ENCODE results near the gene MPND. TPM values are rescaled to one million over a fixed set of nuclear protein-coding genes. Genes with fewer than 3 reads are reported as not detected.
"Not testable (repeated sequence)": the region's sequence is repeated elsewhere in the genome, so short reads cannot be mapped to it uniquely, and the experiment has no call there.

The MPND gene
- total RNA-seq, 2 experiments from 2014 or later, result 10.3 to 11.0 TPM

DNA sequence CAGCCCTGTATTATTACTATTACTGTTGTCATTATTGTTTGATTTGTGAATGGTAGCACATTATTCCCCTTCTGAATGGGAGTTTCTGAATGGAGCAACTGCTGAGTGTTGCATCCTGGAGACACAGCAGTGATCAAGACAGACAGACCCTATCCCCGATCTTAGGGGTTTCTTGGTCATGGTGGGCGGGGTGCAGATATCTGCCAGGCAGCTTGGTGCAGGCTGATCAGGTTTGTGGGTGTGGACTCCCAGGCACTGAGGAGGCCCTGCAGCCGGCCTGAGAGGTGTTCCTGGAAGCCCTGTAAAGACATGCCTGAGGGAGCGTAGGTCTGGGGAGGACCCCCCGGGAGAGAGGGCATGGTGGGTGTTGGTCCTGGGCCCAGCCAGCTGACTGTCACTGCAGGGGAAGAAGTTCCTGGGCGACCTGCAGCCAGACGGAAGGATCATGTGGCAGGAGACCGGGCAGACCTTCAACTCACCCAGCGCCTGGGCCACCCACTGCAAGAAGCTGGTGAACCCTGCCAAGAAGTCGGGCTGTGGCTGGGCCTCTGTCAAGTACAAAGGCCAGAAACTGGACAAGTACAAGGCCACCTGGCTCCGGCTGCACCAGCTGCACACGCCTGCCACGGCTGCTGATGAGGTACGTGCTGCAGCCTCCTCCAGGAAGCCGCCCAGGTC lies 2.1 kb downstream of the MPND start:
- ChIA-PET CTCF (no interaction called here), POLR2A (interaction anchor here (1.0 kb wide), 1 partner anchor 98 kb away, joined by 3 read pairs; the partner anchor contains the start of gene YJU2)
- Mint-ChIP-seq H3K4me3 (peak overlapping the region; percentile 71), H3K9me3 (no peaks in the 10 kb centered on the region), H3K4me1 (ENCODE audit: low read depth) (peaks cover 20% of the 10 kb centered on the region), H3K27me3 (no peaks in the 10 kb centered on the region), H3K36me3 (ENCODE audit: low read depth) (peaks cover 18% of the 10 kb centered on the region), H3K27ac (no peak overlapping the region)
- H3K4me3 ChIP-seq (ENCODE audit: low read length), result no peak overlapping the region
- H3K9me3 ChIP-seq (ENCODE audit: control insufficient read depth in 1 of 2, insufficient read depth in 1 of 2, low read length in 2 of 2), result no peaks in the 10 kb centered on the region
- ATAC-seq (ENCODE audit: poor library complexity) (no peak), DNase-seq (no peak)
- no peaks in the 10 kb centered on the region for H3K27me3 ChIP-seq (ENCODE audit: control insufficient read depth in 1 of 2, insufficient read depth in 2 of 2, low read length in 2 of 2)
- TF ChIP-seq, protein P1, sequence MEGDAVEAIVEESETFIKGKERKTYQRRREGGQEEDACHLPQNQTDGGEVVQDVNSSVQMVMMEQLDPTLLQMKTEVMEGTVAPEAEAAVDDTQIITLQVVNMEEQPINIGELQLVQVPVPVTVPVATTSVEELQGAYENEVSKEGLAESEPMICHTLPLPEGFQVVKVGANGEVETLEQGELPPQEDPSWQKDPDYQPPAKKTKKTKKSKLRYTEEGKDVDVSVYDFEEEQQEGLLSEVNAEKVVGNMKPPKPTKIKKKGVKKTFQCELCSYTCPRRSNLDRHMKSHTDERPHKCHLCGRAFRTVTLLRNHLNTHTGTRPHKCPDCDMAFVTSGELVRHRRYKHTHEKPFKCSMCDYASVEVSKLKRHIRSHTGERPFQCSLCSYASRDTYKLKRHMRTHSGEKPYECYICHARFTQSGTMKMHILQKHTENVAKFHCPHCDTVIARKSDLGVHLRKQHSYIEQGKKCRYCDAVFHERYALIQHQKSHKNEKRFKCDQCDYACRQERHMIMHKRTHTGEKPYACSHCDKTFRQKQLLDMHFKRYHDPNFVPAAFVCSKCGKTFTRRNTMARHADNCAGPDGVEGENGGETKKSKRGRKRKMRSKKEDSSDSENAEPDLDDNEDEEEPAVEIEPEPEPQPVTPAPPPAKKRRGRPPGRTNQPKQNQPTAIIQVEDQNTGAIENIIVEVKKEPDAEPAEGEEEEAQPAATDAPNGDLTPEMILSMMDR (IDR thresholded peaks at IDR 0.05), result no peak
- intact Hi-C loops (cut with DNase I, micrococcal nuclease), result no loop called here
- H3K4me1 ChIP-seq (ENCODE audit: insufficient read depth, low read length), result peaks cover 23% of the 10 kb centered on the region
- H3K36me3 ChIP-seq (ENCODE audit: insufficient read depth, low read length), result peaks cover 10% of the 10 kb centered on the region
- no peak overlapping the region for H3K27ac ChIP-seq (ENCODE audit: low read depth in 1 of 2, low read length in 2 of 2)

DNA sequence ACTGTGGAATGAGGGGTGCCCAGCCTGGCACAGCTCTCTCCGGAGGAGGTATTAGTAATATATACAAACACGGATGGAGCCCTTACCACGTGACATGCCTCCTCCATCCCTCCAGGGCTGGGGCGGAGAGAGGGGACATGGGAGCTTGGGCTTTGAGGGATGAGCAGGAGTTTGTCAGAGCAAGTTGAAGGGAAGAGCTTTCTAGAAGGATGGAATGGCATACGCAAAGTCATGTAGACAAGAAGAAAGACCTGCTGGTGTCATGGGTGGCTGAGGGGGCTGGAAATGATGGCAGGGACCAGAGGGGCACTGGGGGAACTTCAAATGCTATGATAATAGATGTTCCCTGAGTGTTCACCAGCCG lies 2.6 kb downstream of the MPND start:
- peaks cover 23% of the 10 kb centered on the region for H3K4me1 ChIP-seq (ENCODE audit: insufficient read depth, low read length)
- Mint-ChIP-seq H3K4me3 (peak overlapping the region; percentile 58), H3K9me3 (no peaks in the 10 kb centered on the region), H3K36me3 (ENCODE audit: low read depth) (peaks cover 18% of the 10 kb centered on the region), H3K27me3 (no peaks in the 10 kb centered on the region), H3K27ac (no peak overlapping the region), H3K4me1 (ENCODE audit: low read depth) (peaks cover 20% of the 10 kb centered on the region)
- intact Hi-C loops (cut with DNase I, micrococcal nuclease), result no loop called here
- H3K9me3 ChIP-seq (ENCODE audit: control insufficient read depth in 1 of 2, insufficient read depth in 1 of 2, low read length in 2 of 2), result no peaks in the 10 kb centered on the region
- CTCF ChIA-PET, result no interaction called here
- POLR2A ChIA-PET, result interaction anchor here (1.0 kb wide), 1 partner anchor 99 kb away, joined by 3 read pairs; the partner anchor contains the start of gene YJU2
- ATAC-seq (ENCODE audit: poor library complexity), result no peak
- DNase-seq, result no peak
- no peak overlapping the region for H3K27ac ChIP-seq (ENCODE audit: low read depth in 1 of 2, low read length in 2 of 2)
- no peak overlapping the region for H3K4me3 ChIP-seq (ENCODE audit: low read length)
- TF ChIP-seq, protein P1 (IDR thresholded peaks at IDR 0.05), result no peak
- H3K27me3 ChIP-seq (ENCODE audit: control insufficient read depth in 1 of 2, insufficient read depth in 2 of 2, low read length in 2 of 2), result no peaks in the 10 kb centered on the region
- H3K36me3 ChIP-seq (ENCODE audit: insufficient read depth, low read length), result peaks cover 10% of the 10 kb centered on the region

DNA sequence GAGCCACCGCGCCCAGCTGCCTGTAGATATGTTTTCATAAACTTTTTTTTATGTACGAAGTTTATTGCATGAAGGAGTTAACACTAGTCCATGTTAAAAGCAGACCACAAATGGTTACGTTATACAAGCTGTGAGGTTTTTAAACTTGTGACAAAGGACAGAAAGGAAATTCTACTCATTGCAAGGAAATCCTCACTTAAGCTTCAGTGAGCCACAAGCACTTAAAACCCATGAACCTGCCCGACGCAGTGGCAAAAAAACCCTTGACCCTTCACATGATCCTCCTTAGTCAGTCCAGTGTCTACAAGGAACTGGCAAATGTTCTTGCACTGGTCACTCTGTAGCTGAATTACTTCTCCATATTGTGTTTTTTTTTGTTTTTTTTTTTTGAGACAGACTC lies 4.2 kb downstream of the MPND start:
- H3K4me3 ChIP-seq (ENCODE audit: low read length), result no peak overlapping the region
- DNase-seq (no peak), ATAC-seq (ENCODE audit: poor library complexity) (no peak)
- H3K9me3 Mint-ChIP-seq, result no peaks in the 10 kb centered on the region
- H3K27me3 Mint-ChIP-seq, result no peaks in the 10 kb centered on the region
- CTCF ChIA-PET, result interaction anchor here (0.8 to 1.6 kb wide), 2 partner anchors 53 to 54 kb away, joined by 3 to 7 read pairs; partner anchors contain the start of genes CHAF1A and SH3GL1
- H3K4me3 Mint-ChIP-seq, result no peak overlapping the region
- peaks cover 18% of the 10 kb centered on the region for H3K36me3 Mint-ChIP-seq (ENCODE audit: low read depth)
- peaks cover 13% of the 10 kb centered on the region for H3K4me1 Mint-ChIP-seq (ENCODE audit: low read depth)
- H3K4me1 ChIP-seq (ENCODE audit: insufficient read depth, low read length), result peaks cover 16% of the 10 kb centered on the region
- no peaks in the 10 kb centered on the region for H3K27me3 ChIP-seq (ENCODE audit: control insufficient read depth in 1 of 2, insufficient read depth in 2 of 2, low read length in 2 of 2)
- peaks cover 10% of the 10 kb centered on the region for H3K36me3 ChIP-seq (ENCODE audit: insufficient read depth, low read length)
- no peak overlapping the region for H3K27ac ChIP-seq (ENCODE audit: low read depth in 1 of 2, low read length in 2 of 2)
- H3K9me3 ChIP-seq (ENCODE audit: control insufficient read depth in 1 of 2, insufficient read depth in 1 of 2, low read length in 2 of 2), result no peaks in the 10 kb centered on the region
- TF ChIP-seq, protein P1 (IDR thresholded peaks at IDR 0.05), result no peak
- intact Hi-C loops (cut with DNase I, micrococcal nuclease), result no loop called here
- POLR2A ChIA-PET, result no interaction called here
- H3K27ac Mint-ChIP-seq, result no peak overlapping the region

DNA sequence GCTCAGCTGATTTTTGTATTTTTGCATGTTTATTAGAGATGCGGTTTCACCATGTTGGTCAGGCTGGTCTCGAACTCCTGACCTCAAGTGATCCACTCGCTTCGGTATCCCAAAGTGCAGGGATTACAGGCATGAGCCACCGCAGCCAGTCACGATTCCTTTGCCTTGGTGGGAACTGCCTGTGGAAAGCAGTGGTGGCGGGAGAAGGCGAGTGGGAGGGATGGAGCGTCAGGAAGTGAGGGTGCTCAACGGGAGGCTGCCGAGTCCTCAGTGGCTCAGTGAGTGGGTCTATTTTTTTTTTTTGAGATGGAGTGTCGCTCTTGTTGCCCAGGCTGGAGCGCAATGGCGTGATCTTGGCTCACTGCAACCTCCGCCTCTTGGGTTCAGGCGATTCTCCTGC lies 5.9 kb downstream of the MPND start:
- H3K36me3 ChIP-seq (ENCODE audit: insufficient read depth, low read length), result peaks cover 10% of the 10 kb centered on the region
- ATAC-seq (ENCODE audit: poor library complexity); H3K27me3 ChIP-seq (ENCODE audit: control insufficient read depth in 1 of 2, insufficient read depth in 2 of 2, low read length in 2 of 2); H3K27ac Mint-ChIP-seq; H3K27me3 Mint-ChIP-seq; H3K4me3 ChIP-seq (ENCODE audit: low read length); H3K4me3 Mint-ChIP-seq; H3K9me3 Mint-ChIP-seq; CTCF ChIA-PET; H3K27ac ChIP-seq (ENCODE audit: low read depth in 1 of 2, low read length in 2 of 2); H3K4me1 Mint-ChIP-seq (ENCODE audit: low read depth); H3K9me3 ChIP-seq (ENCODE audit: control insufficient read depth in 1 of 2, insufficient read depth in 1 of 2, low read length in 2 of 2); intact Hi-C loops (cut with DNase I, micrococcal nuclease); DNase-seq; H3K4me1 ChIP-seq (ENCODE audit: insufficient read depth, low read length); POLR2A ChIA-PET: not testable (repeated sequence)
- H3K36me3 Mint-ChIP-seq (ENCODE audit: low read depth), result peaks cover 14% of the 10 kb centered on the region
